GM21717 (cell line): ENCODE results near the gene ENTPD6.
"Not testable (repeated sequence)": the region's sequence is repeated elsewhere in the genome, so short reads cannot be mapped to it uniquely, and the experiment has no call there.

Experiments
- ATAC-seq: cut with Tn5 transposase; IDR thresholded peaks from one replicate; pipeline ENCODE4 v1.9.1; 2021; ENCODE audit warnings: mild to moderate bottlenecking, moderate library complexity; ENCODE audit not compliant: unreplicated experiment

Gene ENTPD6

GRCh38 chr20:25223179-25223661 is 27.7 kb downstream of the ENTPD6 start:
- ATAC-seq = no peak

GRCh38 chr20:25223765-25224720 is 28.5 kb downstream of the ENTPD6 start:
- ATAC-seq = no peak

GRCh38 chr20:25224941-25225340 is 29.4 kb downstream of the ENTPD6 start:
- ATAC-seq = no peak

- ATAC-seq = no peak
These were observed 30.3 kb downstream of the ENTPD6 start for GRCh38 chr20:25225642-25226432.

- no peak for ATAC-seq
These were observed 31.2 kb downstream of the ENTPD6 start for GRCh38 chr20:25226433-25227316.

- ATAC-seq = no peak
These were observed 31.9 kb downstream of the ENTPD6 start for GRCh38 chr20:25227317-25227831.

- no peak for ATAC-seq
These were observed 34.1 kb downstream of the ENTPD6 start for GRCh38 chr20:25229486-25230165.

- no peak for ATAC-seq
These were observed 34.8 kb downstream of the ENTPD6 start for GRCh38 chr20:25230166-25230831.

- no peak for ATAC-seq
These were observed 37.7 kb downstream of the ENTPD6 start for GRCh38 chr20:25233016-25233772.

- not testable (repeated sequence) for ATAC-seq
These were observed 38.7 kb downstream of the ENTPD6 start for GRCh38 chr20:25234009-25234849.

- ATAC-seq = no peak
These were observed 41.2 kb downstream of the ENTPD6 start for GRCh38 chr20:25236450-25237304.

GRCh38 chr20:25237610-25238318 is 42.3 kb downstream of the ENTPD6 start:
- ATAC-seq = peak; percentile 63

GRCh38 chr20:25238319-25239037 is 43.0 kb downstream of the ENTPD6 start:
- ATAC-seq = no peak

- ATAC-seq = no peak
These were observed 44.2 kb downstream of the ENTPD6 start for GRCh38 chr20:25239387-25240370.
